T-helper 1 cell treated with Interleukin-12 subunit alpha and Interleukin-12 subunit beta and Interleukin-4 antibody, amounts not matched to agents 30 μg/mL and 1 μg/mL, for 36 hours (primary cell): ENCODE data around the gene CEP131.

Experiments used
- H3K27ac Mint-ChIP-seq: one replicate; pipeline ENCODE4 v1.8.0; 2021; ENCODE audit warnings: mild to moderate bottlenecking, mixed read lengths
- H3K27me3 Mint-ChIP-seq: one replicate; pipeline ENCODE4 v1.8.0; 2021; ENCODE audit warnings: low read depth, mixed read lengths
- H3K36me3 Mint-ChIP-seq: one replicate; pipeline ENCODE4 v1.8.0; 2021; ENCODE audit warnings: low read depth, mixed read lengths
- H3K4me1 Mint-ChIP-seq: one replicate; pipeline ENCODE4 v1.8.0; 2021; ENCODE audit warnings: low read depth, mixed read lengths
- H3K4me3 Mint-ChIP-seq: one replicate; pipeline ENCODE4 v1.8.0; 2021; ENCODE audit warnings: mild to moderate bottlenecking, moderate library complexity, mixed read lengths
- H3K9me3 Mint-ChIP-seq: one replicate; pipeline ENCODE4 v1.8.0; 2021; ENCODE audit warnings: mixed read lengths

Gene CEP131

DNA sequence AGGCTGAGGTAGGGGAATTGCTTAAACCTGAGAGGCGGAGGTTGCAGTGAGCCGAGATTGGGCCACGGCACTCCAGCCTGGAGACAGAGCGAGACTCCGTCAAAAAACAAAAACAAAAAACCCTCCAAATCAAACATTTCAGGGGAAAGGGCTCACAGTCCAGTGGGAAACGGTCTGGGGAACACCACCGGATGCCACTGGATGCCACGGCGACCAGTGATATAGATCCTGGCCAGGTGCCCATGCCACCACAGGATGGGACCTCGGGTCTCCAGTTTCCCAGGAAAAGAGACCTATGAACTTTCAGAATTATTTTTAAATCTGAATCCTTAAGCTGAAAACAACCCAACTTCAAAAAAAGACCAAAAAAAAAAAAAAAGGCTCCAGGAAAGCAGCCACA, 12.3 kb downstream of the CEP131 start:
- Mint-ChIP-seq H3K9me3 (no peaks in the 10 kb centered on the region), H3K4me3 (no peak overlapping the region), H3K36me3 (no peaks in the 10 kb centered on the region), H3K4me1 (no peaks in the 10 kb centered on the region), H3K27me3 (no peaks in the 10 kb centered on the region), H3K27ac (no peak overlapping the region)

DNA sequence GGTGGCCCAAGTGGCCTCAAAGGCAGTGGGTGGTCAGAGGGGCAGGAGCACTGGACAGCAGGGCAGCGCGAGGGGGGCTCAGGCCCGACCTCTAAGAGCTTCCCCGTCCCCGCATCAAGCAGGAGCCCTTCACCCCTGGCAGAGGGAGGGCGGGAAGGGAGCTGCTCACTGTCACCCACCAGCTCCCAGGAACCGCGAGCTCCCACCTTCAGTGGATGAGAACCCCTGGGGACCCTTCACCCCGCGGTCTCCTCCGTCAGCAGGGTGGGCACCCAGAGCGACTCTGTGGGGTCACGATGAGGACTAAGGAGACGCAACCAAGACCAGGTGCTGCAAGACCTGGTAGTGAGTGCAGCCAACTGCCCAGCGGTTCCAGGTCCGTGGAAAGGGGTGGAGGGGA, 13.6 kb downstream of the CEP131 start:
- no peak overlapping the region for H3K27ac Mint-ChIP-seq
- no peaks in the 10 kb centered on the region for H3K36me3 Mint-ChIP-seq
- no peak overlapping the region for H3K4me3 Mint-ChIP-seq
- no peaks in the 10 kb centered on the region for H3K27me3 Mint-ChIP-seq
- H3K4me1 Mint-ChIP-seq: no peaks in the 10 kb centered on the region
- H3K9me3 Mint-ChIP-seq: no peaks in the 10 kb centered on the region

DNA sequence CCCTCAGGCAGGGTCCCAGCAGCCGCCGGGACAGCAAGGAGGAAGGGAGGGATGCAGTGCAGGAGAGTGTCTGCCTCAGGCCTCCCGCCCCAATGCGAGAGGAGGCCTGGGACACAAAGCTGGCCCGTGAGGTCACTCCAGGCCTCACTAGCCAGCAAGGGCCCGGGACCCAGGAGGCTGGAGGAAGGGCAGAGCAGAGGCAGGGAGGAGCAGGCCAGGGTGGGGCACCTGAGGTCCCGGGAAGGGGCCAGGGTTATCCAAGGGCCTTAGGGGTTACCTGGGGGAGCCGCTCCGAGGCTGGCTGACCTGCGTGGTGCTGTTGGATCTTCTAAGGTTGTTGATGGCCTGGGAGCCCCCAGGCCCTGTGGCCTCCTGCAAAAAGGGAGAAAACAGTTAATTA, 14.1 kb downstream of the CEP131 start:
- Mint-ChIP-seq H3K4me1 (no peaks in the 10 kb centered on the region), H3K9me3 (no peaks in the 10 kb centered on the region), H3K27me3 (no peaks in the 10 kb centered on the region), H3K27ac (peak overlapping the region; percentile 15), H3K4me3 (no peak overlapping the region), H3K36me3 (no peaks in the 10 kb centered on the region)

DNA sequence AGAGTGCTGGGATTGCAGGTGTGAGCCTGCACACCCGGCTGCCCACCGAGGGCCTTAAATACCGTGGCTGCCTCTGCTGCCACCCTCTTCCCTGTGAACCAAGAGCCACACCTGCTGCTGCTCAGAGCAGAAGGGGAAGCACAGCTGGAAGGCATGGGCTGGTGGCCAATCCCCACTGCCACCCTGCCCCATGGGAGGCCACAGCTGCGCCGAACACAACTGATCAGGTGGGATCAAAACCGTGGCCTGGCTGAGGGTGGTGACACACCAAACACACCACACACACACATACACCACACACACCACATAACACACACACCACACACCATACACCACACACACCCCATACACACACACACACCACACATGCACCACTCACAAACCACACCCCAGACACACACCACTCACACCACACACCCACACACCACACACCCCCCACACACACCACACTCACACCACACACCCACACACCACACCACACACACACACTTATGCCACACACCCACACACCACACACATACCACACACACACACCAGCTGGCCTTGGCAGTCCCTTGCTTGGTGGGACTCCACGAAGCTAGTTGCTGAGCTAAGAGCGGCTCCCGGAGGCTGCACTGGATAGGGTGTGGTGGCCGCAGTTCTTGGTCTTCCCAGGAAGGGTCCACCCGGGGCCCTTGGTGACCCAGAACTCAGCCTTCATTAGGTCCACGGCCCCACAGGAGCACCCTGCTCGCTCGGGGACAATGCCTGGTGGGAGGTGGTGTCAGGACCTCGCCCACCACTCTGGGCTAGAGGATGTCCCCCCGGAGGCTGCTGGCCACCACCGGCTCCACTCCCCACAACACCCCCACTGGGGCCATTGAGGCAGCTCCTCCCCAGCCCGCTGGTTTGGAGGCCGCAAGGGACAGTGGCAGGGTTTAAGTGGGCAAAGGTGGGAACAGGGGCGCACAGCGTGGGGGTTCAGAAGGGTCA, 14.9 kb downstream of the CEP131 start:
- Mint-ChIP-seq H3K27ac (peak overlapping the region; percentile 72), H3K36me3 (no peaks in the 10 kb centered on the region), H3K27me3 (no peaks in the 10 kb centered on the region), H3K4me1 (no peaks in the 10 kb centered on the region), H3K4me3 (no peak overlapping the region), H3K9me3 (no peaks in the 10 kb centered on the region)

DNA sequence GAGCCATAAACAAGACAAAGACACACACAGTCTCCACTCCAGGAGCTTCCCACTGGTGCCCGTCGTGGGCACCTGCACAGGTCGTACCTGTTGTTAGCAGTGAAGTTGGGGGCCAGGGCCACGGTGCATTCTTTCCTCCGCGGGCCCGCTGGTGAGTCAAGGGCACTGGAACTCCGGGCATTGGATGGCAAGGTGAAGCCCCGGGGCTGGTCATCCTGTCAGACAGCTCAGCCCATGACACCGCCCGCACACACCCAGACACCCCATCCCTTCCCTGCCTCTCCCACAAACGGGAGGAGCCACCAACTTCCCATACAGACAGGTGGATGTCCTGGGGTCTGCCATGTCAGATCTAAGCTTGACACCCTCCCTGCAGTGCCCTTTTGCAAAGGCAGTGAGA, 16.1 kb downstream of the CEP131 start:
- H3K9me3 Mint-ChIP-seq: no peaks in the 10 kb centered on the region
- H3K36me3 Mint-ChIP-seq: no peaks in the 10 kb centered on the region

DNA sequence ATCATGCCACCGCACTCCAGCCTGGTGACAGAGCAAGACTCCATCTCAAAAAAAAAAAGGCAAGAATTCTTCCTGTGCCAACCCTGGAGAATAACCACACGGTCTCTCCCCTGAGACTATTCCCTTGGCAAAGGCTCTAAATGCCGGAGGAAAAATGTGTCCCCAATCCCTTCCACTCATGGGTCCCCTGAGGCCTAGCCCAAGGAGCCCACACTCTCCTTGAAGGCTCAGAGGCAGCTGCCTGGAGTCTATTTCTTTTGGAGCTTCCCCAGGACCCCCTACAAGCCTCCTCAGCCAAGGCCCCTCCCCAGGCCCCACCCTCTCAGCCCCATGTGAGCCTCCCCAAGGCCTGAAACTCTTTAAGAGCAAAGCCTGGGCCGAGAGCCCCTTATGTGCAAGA, 16.6 kb downstream of the CEP131 start:
- H3K27me3 Mint-ChIP-seq: no peaks in the 10 kb centered on the region

More for the DNA sequence above, 16.1 kb downstream of the CEP131 start:
- no peak overlapping the region for H3K4me3 Mint-ChIP-seq
- no peak overlapping the region for H3K27ac Mint-ChIP-seq
- H3K4me1 Mint-ChIP-seq: no peaks in the 10 kb centered on the region
- H3K27me3 Mint-ChIP-seq: no peaks in the 10 kb centered on the region

DNA sequence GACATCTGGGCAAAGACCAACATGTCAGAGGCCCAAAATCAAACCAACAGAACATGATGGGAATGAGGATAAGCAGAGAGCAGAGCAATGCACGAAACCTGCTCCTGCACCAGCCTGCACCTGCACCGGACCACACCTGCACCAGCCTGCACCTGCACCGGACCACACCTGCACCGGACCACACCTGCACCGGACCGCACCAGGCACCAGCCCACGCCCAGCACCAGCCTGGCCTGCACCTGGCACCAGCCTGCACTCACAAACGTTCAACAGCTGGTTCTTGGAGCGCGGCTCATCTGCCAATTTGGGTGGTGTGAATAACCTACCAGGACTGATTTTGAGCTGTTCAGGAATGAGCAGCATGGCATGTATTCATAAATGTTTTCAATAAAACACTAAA, 18.2 kb downstream of the CEP131 start:
- Mint-ChIP-seq H3K4me1 (no peaks in the 10 kb centered on the region), H3K36me3 (no peaks in the 10 kb centered on the region), H3K27me3 (no peaks in the 10 kb centered on the region), H3K4me3 (no peak overlapping the region), H3K27ac (no peak overlapping the region), H3K9me3 (no peaks in the 10 kb centered on the region)

More for the DNA sequence above, 16.6 kb downstream of the CEP131 start:
- Mint-ChIP-seq H3K4me1 (no peaks in the 10 kb centered on the region), H3K36me3 (no peaks in the 10 kb centered on the region), H3K4me3 (no peak overlapping the region), H3K27ac (no peak overlapping the region), H3K9me3 (no peaks in the 10 kb centered on the region)

DNA sequence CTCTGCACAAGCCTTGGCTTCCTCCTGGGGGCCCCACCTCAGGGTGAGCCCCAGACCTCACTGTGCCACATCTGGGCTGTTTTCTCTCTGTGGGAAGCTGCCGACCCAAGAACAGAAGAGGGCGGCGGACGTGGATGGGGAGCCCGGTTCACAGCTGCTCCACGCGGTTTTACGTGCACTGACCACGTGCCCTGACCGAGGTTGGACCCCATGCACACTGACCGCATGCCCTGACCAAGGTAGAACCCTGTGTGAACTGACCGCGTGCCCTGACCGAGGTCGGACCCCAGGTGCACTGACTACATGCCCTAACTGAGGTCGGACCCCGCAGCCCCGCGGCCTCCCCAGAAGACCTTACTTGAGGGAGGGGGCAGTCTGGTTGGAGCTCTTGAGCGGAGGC, 19.6 kb downstream of the CEP131 start:
- Mint-ChIP-seq H3K27me3 (no peaks in the 10 kb centered on the region), H3K36me3 (no peaks in the 10 kb centered on the region), H3K27ac (no peak overlapping the region), H3K4me3 (no peak overlapping the region), H3K4me1 (no peaks in the 10 kb centered on the region), H3K9me3 (no peaks in the 10 kb centered on the region)

DNA sequence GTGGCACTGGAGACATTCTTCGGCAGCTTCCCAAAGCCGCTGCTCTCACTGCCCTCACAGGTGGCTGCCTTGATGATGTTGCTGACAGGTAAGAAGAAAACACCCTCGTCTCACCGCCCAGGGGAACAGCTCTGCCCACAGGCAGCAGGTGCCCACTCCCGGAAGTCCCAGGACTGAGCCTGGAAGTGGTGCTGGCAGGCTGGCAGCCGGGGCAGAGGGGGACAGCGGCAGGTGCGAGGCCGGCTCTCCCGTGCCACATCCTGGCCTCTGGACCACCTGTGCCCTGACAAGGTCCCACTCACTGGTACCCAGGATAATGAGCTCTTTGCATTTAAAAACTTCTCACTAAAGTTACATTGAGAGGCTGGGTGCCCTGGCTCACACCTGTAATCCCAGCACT, 20.4 kb downstream of the CEP131 start:
- H3K9me3 Mint-ChIP-seq: no peaks in the 10 kb centered on the region
- no peaks in the 10 kb centered on the region for H3K4me1 Mint-ChIP-seq
- no peaks in the 10 kb centered on the region for H3K36me3 Mint-ChIP-seq
- no peak overlapping the region for H3K27ac Mint-ChIP-seq
- H3K27me3 Mint-ChIP-seq: no peaks in the 10 kb centered on the region
- H3K4me3 Mint-ChIP-seq: no peak overlapping the region

DNA sequence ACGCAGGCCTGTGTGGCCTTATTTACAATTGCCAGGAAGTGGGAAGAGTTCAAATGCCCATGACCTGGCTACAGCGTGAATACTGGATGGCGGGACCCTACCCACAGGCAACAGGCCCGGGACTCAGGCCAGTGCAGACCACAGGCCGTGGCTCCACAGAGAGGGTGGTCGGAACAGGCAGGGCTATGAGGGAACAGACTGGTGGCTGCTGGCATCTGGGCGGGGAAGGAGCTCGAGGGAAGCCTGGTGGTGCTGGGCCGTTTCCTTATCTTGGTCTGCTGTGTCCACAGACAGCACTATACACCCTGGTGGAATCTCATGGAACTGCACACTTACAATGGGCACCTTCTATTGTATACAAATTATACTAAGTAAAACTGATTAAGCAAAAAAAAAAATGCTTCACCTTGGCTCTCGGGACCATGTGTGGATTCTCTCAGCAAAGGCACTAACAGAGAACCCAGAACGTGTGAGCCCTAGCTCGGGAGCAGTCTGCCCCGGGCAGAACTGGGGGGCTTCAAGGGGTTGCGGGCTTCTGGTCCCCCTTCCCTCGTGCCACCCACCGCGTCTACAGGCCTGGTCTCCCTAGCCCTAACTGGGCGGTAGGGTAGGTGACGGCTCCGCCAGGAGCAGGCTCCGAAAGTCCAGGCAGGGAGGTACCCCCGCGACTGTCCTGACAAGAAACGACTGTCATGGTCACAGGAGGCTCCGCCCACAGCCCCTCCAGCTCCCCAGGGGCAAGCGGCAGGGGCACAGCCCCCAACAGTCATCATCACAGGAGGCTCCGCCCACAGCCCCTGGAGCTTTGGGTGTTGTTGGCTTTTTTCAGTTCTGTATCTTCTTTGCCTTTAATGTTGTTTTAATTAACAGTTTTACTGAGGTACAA, 21.8 kb downstream of the CEP131 start:
- Mint-ChIP-seq H3K9me3 (no peaks in the 10 kb centered on the region), H3K4me1 (no peaks in the 10 kb centered on the region), H3K27me3 (no peaks in the 10 kb centered on the region), H3K4me3 (no peak overlapping the region), H3K27ac (no peak overlapping the region), H3K36me3 (no peaks in the 10 kb centered on the region)

DNA sequence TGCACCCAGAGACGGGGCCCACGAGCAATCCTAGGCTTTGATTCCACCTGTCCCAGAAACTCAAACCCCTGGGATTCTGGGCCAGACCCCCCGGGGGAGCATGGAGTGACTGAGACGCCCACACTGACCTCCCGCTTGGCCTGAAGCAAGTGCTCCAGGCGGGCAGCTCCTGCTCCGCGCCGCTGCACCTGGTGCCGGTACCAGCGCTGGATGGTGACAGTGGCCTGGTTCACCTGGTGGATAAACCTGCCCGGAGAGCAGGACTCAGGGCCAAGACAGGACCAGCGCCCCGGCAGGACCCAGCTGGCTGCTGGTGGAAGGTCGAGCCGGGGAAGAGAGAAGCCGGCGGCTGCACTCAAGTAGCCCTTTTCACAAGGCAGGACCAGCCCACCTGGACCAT, 22.6 kb downstream of the CEP131 start:
- no peaks in the 10 kb centered on the region for H3K36me3 Mint-ChIP-seq
- H3K4me1 Mint-ChIP-seq: no peaks in the 10 kb centered on the region
- no peaks in the 10 kb centered on the region for H3K27me3 Mint-ChIP-seq
- H3K9me3 Mint-ChIP-seq: no peaks in the 10 kb centered on the region
- H3K27ac Mint-ChIP-seq: no peak overlapping the region
- H3K4me3 Mint-ChIP-seq: no peak overlapping the region

DNA sequence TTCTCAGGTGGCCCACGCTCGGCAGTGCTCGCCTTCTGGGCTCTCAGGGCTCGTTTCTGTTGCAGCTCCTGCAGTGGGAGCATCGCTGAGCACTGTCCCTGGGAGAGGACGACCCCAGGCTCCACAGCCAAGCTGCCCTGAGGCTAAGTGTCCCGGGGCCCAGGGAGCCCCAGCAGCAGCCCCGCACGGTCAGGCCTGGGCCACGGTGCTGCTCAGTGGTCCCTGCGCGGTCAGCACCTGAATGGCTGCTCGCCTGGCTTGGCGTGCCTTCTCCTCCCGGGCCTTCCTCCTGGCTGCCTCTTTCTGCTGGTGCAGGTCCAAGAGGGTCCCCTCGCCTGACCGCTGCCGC, 23.3 kb downstream of the CEP131 start:
- no peaks in the 10 kb centered on the region for H3K36me3 Mint-ChIP-seq
- H3K27me3 Mint-ChIP-seq: no peaks in the 10 kb centered on the region
- no peak overlapping the region for H3K4me3 Mint-ChIP-seq
- H3K27ac Mint-ChIP-seq: no peak overlapping the region
- no peaks in the 10 kb centered on the region for H3K4me1 Mint-ChIP-seq
- no peaks in the 10 kb centered on the region for H3K9me3 Mint-ChIP-seq

DNA sequence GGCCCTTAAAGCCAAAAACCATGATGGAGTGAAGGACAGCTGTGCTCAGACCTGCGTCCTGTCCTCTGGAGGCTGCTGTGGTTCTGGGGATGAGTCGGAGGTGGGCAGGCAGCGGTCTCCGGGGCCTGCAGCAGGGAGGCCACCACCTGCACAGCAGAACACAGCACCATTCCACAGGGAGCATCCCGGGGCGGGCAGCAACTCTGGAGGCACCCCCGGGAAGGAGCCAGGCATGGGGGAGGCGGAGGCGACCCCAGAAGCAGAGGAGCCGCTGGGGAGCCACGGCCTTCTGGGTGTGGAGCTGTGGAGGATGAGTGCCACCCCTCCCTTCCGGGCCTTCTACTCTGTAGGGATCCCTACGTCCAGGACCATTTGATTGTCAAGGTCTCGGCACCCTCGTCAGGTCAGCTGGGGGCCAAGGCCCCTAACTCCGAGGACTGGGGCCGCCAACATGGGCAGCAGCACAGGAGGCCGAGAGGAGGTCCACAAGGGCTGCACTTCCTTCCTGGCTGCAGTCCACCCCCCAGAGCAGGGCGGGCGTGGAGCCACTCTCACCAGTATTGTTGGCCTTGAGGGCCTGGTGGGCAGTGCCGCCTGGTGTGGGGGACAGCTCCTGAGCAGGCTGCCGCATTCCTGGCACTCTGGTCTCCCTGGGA, 23.8 kb downstream of the CEP131 start:
- no peak overlapping the region for H3K27ac Mint-ChIP-seq
- no peaks in the 10 kb centered on the region for H3K36me3 Mint-ChIP-seq
- H3K4me3 Mint-ChIP-seq: no peak overlapping the region
- no peaks in the 10 kb centered on the region for H3K9me3 Mint-ChIP-seq
- H3K4me1 Mint-ChIP-seq: no peaks in the 10 kb centered on the region
- H3K27me3 Mint-ChIP-seq: no peaks in the 10 kb centered on the region

DNA sequence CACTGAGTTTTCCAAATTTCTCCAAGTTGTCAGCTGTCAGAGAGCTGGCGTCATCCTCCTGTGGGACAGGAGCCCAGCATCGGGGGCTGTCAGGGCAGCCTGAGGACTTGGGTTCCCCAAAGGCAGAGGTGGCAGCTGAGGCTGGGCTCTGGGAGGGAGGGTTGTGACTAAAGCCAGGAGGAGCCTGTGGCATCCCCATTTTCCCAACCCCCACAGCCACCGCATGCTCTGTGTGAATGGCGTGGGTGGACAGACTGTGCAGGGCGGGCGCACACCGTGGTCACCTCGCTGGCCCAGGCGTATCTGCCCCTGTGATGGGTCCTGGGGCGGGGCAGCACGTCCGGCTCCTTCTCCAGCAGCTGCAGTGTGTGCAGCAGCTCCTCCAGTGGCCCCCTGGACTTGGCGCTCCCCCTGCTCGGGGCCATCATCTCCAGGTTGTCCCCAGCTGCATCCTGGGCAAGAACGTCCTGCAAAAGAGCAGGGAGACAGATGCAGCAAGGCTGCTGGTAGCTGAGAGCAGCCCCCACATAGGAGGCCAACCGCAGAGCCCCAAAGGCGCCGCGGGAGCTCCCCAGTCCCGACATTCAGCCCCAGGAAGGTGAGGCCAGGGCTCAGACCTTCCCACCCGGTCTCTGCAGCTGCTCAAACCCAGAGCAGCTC, 24.8 kb downstream of the CEP131 start:
- H3K4me1 Mint-ChIP-seq: no peaks in the 10 kb centered on the region
- H3K27ac Mint-ChIP-seq: no peak overlapping the region
- no peaks in the 10 kb centered on the region for H3K27me3 Mint-ChIP-seq
- no peaks in the 10 kb centered on the region for H3K9me3 Mint-ChIP-seq
- no peak overlapping the region for H3K4me3 Mint-ChIP-seq
- no peaks in the 10 kb centered on the region for H3K36me3 Mint-ChIP-seq
